Measurements from ENCODE around the gene MYO18B. TPM values are rescaled to one million over a fixed set of nuclear protein-coding genes. Genes with fewer than 3 reads are reported as not detected.

The MYO18B gene
- total RNA-seq, 8 experiments from 2014 or later, result 0.09 to 0.91 (median 0.32) TPM

DNA sequence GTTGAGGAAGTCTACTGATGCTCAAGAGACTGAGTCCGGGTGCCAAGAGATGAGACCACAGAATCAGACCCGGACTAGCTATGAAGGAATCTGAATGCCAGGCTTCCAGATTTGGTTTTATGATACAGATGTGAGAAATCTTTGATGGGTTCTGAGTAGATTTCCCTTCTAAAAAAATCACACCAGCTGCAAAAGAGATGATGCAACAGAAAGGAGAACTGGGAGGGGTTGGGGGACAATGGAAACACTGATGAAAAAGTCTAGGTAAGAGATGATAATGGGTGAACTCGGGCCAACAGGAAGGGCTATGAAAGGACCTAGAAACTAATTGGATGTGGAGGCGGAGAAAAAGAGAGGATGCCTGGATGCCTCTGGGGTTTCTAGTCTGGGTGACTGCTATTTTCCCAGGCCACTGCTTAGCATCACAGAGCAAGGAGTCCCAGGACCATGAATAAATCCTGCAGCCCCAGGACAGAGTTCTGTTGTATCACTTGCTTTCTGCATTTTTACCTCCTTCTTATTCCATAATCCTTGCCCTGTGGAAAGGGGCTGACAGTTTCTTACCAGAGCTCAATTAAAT lies 311.8 kb downstream of the MYO18B start:
- Histone ChIP-seq H3K4me1 (replicated peaks in 1 of 2) (peaks cover 23 to 24% of the 10 kb centered on the region in 2 donors), H3K4me3 (no peak overlapping the region), H3K27ac (no peak overlapping the region)
- ATAC-seq (replicated peaks in 6 of 8), result peak in 3 of 8 experiments; percentile 16 to 34 (median 30)
- WGBS, 10 experiments, result 0 to 80% (median 48%) methylated on average over 1 to 4 of the region's 4 CpGs; no CpG with 5 or more reads in 2 of the 10 experiments
- in situ Hi-C loops (cut with MboI; ENCODE audit: low pct_unique_long_range_greater_than_20kb in 2 of 9, low sequenced_read_pairs in 9 of 9, unreplicated experiment in 9 of 9), result no loop called here

DNA sequence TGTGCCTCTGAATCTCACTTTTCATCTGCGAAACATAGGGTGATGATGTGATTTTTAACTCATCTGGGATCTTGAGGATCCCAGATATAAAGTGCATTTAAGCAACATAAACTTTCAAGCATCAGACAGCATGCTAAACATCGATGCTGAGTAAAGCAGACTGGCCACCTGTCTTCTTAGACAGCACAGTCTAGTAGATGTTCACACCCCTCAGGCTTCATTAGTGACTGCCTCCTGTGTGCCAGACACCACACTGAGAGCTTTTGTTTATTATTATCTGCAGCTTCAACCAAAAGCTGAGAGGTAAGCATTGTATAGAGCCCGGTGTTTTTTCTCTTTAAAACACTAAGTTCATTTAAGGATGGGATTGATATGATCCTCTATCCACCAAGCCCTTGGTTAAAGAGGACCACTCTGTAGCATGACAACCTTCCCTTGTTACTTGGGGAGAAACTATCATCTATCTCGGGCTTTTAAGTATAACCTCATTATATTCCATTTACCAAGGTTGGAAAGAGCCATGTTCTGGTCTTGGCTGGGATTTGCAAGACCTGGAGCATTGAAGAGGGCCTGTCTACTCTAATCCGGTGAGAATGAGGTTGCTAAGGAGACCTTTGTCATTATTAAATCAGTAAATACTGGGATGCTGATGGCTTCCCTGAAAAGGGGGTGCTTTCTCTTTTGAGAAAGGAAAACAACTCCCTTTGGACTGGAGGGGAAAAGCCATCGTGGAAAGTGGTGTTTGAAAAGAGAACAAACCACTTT lies 313.0 kb downstream of the MYO18B start:
- ATAC-seq (replicated peaks in 6 of 8), result no peak
- no peak overlapping the region for H3K4me3 ChIP-seq
- WGBS, 10 experiments, result 0 to 57% (median 13%) methylated on average over 2 to 6 of the region's 6 CpGs; no CpG with 5 or more reads in 2 of the 10 experiments
- H3K27ac ChIP-seq, result no peak overlapping the region
- in situ Hi-C loops (cut with MboI; ENCODE audit: low pct_unique_long_range_greater_than_20kb in 2 of 9, low sequenced_read_pairs in 9 of 9, unreplicated experiment in 9 of 9), result no loop called here
- peaks cover 23 to 24% of the 10 kb centered on the region in 2 donors for H3K4me1 ChIP-seq (replicated peaks in 1 of 2)

DNA sequence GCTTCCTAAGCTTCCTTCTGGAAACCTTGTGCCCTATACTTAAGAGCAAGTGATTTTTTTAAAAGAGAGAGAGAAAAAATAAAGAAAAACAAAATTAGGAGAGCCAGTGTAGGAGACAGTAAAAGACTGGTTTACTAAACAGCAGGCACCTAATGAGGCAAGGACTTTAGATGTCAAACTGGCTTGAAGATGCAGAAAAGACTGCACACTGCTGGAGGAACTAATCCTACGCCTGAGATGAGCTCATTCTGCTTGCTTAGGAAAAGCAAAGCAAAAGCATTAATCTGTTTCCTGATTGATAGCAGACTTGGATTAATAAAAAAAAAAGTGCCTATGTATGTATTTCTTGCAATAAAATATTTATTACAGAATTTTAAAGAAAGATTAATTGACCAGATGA lies 313.7 kb downstream of the MYO18B start:
- Histone ChIP-seq H3K4me3 (no peak overlapping the region), H3K4me1 (replicated peaks in 1 of 2) (peaks cover 23 to 24% of the 10 kb centered on the region in 2 donors), H3K27ac (no peak overlapping the region)
- in situ Hi-C loops (cut with MboI; ENCODE audit: low pct_unique_long_range_greater_than_20kb in 2 of 9, low sequenced_read_pairs in 9 of 9, unreplicated experiment in 9 of 9), result no loop called here
- ATAC-seq (replicated peaks in 6 of 8), result no peak
- WGBS, 10 experiments, result 0 to 100% (median 45%) methylated on average over 1 of the region's 1 CpG; no CpG with 5 or more reads in 2 of the 10 experiments

DNA sequence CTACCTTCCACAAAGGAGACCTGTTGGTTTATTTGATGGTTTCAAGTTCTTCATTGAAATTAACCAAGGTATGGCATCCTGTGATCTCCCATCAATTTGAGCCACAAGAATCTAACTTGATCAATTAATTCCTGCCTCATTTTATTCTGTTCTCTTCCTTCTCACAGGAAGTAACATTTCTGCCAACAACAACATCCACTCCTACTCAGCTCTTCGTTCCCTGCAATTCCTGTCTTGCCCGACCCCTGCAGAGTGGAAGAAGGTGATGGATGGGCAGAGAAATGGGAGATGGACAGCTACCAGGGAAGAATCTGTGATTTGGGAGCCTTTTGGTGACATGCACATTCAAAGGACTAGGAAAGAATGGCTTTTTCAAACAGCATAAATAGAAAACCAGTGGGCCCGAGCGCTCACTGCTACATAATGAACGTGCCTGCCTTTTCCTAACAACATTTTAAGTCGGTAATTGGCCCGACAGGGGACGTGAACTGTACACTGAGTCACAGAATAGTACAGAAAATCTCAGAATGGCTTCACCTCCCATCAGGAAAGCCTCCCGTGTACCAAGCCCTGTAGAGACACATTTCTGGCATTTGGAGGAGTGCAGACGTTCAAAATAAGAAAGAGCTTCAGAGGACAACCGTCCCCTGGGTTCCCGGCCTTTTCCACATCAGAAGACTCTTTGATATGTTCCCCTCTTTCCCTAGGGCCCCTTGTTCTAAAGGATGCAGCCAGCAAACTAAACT lies 314.6 kb downstream of the MYO18B start:
- Histone ChIP-seq H3K27ac (no peak overlapping the region), H3K4me3 (no peak overlapping the region), H3K4me1 (replicated peaks in 1 of 2) (peaks cover 23 to 24% of the 10 kb centered on the region in 2 donors)
- in situ Hi-C loops (cut with MboI; ENCODE audit: low pct_unique_long_range_greater_than_20kb in 2 of 9, low sequenced_read_pairs in 9 of 9, unreplicated experiment in 9 of 9), result no loop called here
- WGBS, 10 experiments, result 0 to 70% (median 37%) methylated on average over 3 to 12 of the region's 12 CpGs; no CpG with 5 or more reads in 2 of the 10 experiments
- ATAC-seq (replicated peaks in 6 of 8), result no peak

DNA sequence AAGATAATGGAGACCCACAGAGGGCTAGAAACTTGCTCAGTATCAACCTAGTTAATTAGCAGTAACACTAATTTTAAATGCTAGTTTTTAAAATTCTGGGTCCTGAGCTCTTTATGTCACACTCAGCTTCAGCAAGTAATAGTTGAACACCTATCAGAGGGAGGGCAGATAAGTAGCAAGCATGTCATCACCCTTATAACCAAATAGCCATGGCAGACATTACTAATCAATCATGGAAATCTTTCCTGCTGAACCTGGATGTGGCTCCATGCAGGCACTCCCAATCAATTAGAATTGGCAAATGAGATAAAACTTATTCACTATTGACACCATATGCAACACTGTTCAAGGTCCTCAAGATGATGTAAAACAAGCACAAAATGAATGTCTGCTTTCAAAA lies 315.7 kb downstream of the MYO18B start:
- in situ Hi-C loops (cut with MboI; ENCODE audit: low pct_unique_long_range_greater_than_20kb in 2 of 9, low sequenced_read_pairs in 9 of 9, unreplicated experiment in 9 of 9), result no loop called here
- Histone ChIP-seq H3K4me3 (no peak overlapping the region), H3K4me1 (replicated peaks in 1 of 2) (peaks cover 23 to 24% of the 10 kb centered on the region in 2 donors), H3K27ac (no peak overlapping the region)
- no peak for ATAC-seq (replicated peaks in 6 of 8)

DNA sequence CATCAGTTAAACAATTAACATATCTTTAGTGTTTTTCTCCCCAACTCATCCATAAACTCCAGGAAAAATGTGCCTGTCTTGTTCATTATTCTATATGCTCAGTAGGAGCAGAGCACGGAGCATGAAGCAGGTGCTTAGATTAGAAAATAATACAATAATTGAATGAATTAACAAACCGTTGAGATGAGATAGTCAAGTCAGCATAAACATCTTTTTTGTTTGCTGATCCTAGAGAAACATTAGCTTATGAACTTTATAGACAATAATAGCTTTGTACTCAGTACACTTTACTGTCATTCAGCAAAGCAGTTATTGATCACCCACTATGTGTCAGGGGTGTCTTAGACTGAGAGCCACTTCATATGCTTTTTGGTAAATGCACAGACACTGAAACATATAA lies 322.1 kb downstream of the MYO18B start:
- no peak for ATAC-seq (replicated peaks in 6 of 8)
- in situ Hi-C loops (cut with MboI; ENCODE audit: low pct_unique_long_range_greater_than_20kb in 2 of 9, low sequenced_read_pairs in 9 of 9, unreplicated experiment in 9 of 9), result no loop called here
- WGBS, 10 experiments, result 0 to 100% (median 78%) methylated on average over 1 to 2 of the region's 2 CpGs; no CpG with 5 or more reads in 2 of the 10 experiments

DNA sequence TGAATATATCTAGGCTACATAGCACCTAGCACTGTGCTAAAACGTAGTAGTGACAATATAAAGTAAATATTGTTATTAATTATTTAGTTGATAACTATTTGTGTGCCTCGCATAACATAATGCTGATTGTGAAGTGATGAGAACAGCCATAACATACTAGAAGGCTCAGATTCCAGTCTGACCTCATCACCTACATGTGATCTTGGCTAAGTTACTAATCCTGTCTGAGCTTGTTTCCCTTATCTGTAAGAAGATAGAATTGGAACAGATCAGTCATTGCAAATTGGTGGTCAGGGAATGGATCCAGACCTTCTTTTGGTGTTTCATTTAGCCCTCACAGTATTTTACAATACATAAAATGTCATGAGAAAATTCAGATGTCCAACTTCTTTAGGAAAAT lies 323.9 kb downstream of the MYO18B start:
- 7 to 100% (median 69%) methylated on average over 1 to 2 of the region's 2 CpGs for WGBS, 10 experiments
- in situ Hi-C loops (cut with MboI; ENCODE audit: low pct_unique_long_range_greater_than_20kb in 2 of 9, low sequenced_read_pairs in 9 of 9, unreplicated experiment in 9 of 9), result no loop called here
- Histone ChIP-seq H3K4me3 (no peak overlapping the region), H3K27ac (peak overlapping the region in 1 of 2 donors; percentile 47), H3K4me1 (replicated peaks in 1 of 2) (peaks cover 25 to 29% of the 10 kb centered on the region in 2 donors)
- peak in 5 of 8 experiments; percentile 35 to 53 (median 43) for ATAC-seq (replicated peaks in 6 of 8)

More for the DNA sequence above, 322.1 kb downstream of the MYO18B start:
- H3K4me1 ChIP-seq (replicated peaks in 1 of 2), result peaks cover 21 to 23% of the 10 kb centered on the region in 2 donors
- H3K27ac ChIP-seq, result no peak overlapping the region
- H3K4me3 ChIP-seq, result no peak overlapping the region

DNA sequence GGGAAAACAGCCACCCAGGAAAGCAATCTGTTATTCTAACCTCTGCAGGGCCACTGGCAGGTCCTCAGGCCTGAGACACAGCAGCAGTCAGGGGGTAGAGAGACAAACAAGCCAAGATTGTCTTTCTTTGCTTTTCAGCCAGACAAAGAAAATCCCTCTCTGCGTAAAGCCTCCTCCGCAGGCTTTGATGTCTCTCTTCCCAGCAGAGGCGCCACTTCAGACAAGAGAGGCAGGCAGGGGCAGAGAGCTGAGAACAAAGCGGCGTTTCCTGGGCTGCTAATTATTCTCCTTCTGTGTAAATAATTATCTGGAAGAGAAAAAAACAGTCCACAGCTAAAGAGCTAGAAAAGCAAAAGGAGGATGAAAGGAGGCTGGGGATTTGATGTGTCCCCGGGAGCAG lies 324.5 kb downstream of the MYO18B start:
- WGBS, 10 experiments, result 0 to 17% (median 0%) methylated on average over 1 to 6 of the region's 6 CpGs; no CpG with 5 or more reads in 3 of the 10 experiments
- in situ Hi-C loops (cut with MboI; ENCODE audit: low pct_unique_long_range_greater_than_20kb in 2 of 9, low sequenced_read_pairs in 9 of 9, unreplicated experiment in 9 of 9), result no loop called here
- no peak overlapping the region for H3K4me3 ChIP-seq

DNA sequence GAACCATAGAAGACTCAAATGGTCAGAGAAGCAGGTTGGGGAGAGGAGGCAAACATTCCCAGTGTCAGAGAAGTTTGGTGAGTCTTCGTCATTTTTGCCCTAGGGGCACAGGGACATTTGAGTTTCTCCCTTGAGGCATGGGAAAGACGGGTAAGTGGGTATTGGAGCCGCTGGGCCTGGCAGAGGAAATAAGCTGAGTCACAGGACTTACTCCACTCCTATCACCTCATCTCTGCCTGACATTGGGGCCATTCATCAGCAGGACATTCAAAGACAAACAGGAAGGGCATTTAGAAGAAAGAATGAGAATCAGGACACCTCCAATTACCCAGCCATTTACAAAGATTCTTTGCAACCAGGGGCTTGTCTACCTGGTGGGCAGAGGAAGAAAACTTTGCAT lies 326.6 kb downstream of the MYO18B start:
- ATAC-seq (replicated peaks in 6 of 8), result no peak
- no peak overlapping the region for H3K4me3 ChIP-seq
- in situ Hi-C loops (cut with MboI; ENCODE audit: low pct_unique_long_range_greater_than_20kb in 2 of 9, low sequenced_read_pairs in 9 of 9, unreplicated experiment in 9 of 9), result no loop called here
- peaks cover 25 to 29% of the 10 kb centered on the region in 2 donors for H3K4me1 ChIP-seq (replicated peaks in 1 of 2)
- WGBS, 10 experiments, result 0 to 100% (median 86%) methylated on average over 1 to 3 of the region's 3 CpGs; no CpG with 5 or more reads in 5 of the 10 experiments
- H3K27ac ChIP-seq, result no peak overlapping the region

More for the DNA sequence above, 324.5 kb downstream of the MYO18B start:
- peak in 5 of 8 experiments; percentile 88 to 96 (median 93) for ATAC-seq (replicated peaks in 6 of 8)
- Histone ChIP-seq H3K27ac (peak overlapping the region; percentile 43 to 47), H3K4me1 (replicated peaks in 1 of 2) (peaks cover 25 to 29% of the 10 kb centered on the region in 2 donors)

DNA sequence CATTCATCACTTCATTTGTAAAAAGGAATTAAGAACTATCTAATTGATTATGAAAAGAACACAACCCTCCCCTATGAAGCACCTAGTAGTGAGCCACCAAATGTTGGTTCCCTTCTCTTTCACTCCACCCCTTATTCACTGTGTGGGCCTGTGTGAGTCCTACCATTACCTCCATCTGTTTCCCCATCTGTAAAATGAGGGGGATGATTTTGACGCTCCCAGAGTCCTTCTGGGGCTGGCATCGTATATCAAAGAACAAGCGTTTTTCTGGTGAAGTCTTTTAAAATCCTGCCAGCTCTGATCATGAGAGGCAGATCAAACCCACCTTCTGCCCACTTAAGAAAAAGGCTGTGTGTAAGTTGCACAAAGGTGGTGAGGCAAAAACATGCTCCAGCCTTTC lies 330.6 kb downstream of the MYO18B start:
- no peak overlapping the region for H3K4me3 ChIP-seq
- in situ Hi-C loops (cut with MboI; ENCODE audit: low pct_unique_long_range_greater_than_20kb in 2 of 9, low sequenced_read_pairs in 9 of 9, unreplicated experiment in 9 of 9), result no loop called here
- 0 to 83% (median 60%) methylated on average over 1 to 3 of the region's 3 CpGs; no CpG with 5 or more reads in 3 of the 10 experiments for WGBS, 10 experiments
- peaks cover 11% of the 10 kb centered on the region in 2 donors for H3K4me1 ChIP-seq (replicated peaks in 1 of 2)
- no peak overlapping the region for H3K27ac ChIP-seq
- ATAC-seq (replicated peaks in 6 of 8), result no peak

DNA sequence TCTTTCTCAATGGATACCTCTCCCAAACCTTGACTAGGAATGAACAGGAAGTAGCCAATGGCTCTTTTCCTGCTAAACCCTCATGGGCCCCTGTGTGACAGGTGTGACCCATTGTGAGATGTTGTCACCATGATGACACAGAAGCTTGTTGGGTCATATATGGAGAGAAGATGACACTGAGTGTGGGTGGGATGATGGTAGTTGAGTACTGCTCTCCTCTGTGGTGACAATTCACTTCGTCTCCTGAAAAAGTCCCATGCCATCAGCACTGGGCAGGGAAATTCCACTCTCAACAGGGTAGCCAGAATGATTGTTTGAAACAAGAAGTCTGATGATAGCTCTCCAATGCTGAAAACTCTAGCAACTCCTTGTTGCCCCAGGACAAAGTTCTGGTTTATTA lies 333.3 kb downstream of the MYO18B start:
- WGBS, 10 experiments, result 75 to 89% methylated on average over 1 of the region's 1 CpG; no CpG with 5 or more reads in 8 of the 10 experiments
- in situ Hi-C loops (cut with MboI; ENCODE audit: low pct_unique_long_range_greater_than_20kb in 2 of 9, low sequenced_read_pairs in 9 of 9, unreplicated experiment in 9 of 9), result loop anchor here in 1 of 9 experiments (25.0 kb wide), 1 partner anchor 88 kb away; no protein-coding TSS in a partner anchor
- H3K4me3 ChIP-seq, result no peak overlapping the region
- ATAC-seq (replicated peaks in 6 of 8), result no peak
- H3K27ac ChIP-seq, result no peak overlapping the region
- H3K4me1 ChIP-seq (replicated peaks in 1 of 2), result peaks cover 0 to 3% of the 10 kb centered on the region in 2 donors

DNA sequence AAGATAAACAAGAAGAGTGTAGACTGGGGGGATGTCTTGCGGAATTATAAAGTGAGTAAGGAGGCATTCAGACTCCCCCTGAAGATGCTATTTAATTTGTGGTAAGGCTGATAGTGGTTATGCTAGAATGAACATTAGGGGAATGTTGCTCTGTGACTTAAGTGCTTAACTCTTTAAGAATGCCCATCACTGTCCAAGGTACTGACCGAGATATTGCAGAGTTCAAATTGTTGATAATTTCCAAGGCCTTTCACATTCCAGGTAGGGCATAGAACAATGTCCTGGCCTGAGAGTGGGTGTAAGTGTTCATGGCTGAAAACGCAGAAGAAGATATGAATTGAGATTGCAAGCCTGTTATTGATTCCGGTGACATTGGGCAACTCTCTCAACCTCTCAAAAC lies 337.0 kb downstream of the MYO18B start:
- H3K4me3 ChIP-seq, result no peak overlapping the region
- in situ Hi-C loops (cut with MboI; ENCODE audit: low pct_unique_long_range_greater_than_20kb in 2 of 9, low sequenced_read_pairs in 9 of 9, unreplicated experiment in 9 of 9), result loop anchor here in 1 of 9 experiments (25.0 kb wide), 1 partner anchor 92 kb away; no protein-coding TSS in a partner anchor
- H3K4me1 ChIP-seq (replicated peaks in 1 of 2), result peaks cover 0 to 3% of the 10 kb centered on the region in 2 donors
- 19 to 100% (median 85%) methylated on average over 1 to 4 of the region's 4 CpGs; no CpG with 5 or more reads in 2 of the 10 experiments for WGBS, 10 experiments
- no peak overlapping the region for H3K27ac ChIP-seq
- no peak for ATAC-seq (replicated peaks in 6 of 8)

Measured in motor neuron (in vitro differentiated cells).